T-cell (primary cell): ENCODE measurements around the gene ASPN. TPM values are rescaled to one million over a fixed set of nuclear protein-coding genes. Genes with fewer than 3 reads are reported as not detected.

Experiments used
- ATAC-seq, 4 experiments: fragments of 200-7000 bp in 3 of 4; fragments of 150-1000 bp in 1 of 4; cut with Tn5 transposase; replicated peaks in 1 of 4; 1 replicate in 3 of 4; 2 replicates in 1 of 4; pipeline ENCODE4 v1.10.0; 2021; ENCODE audit warnings: moderate library complexity in 3 of 4, mild to moderate bottlenecking in 2 of 4, moderate number of reproducible peaks in 1 of 4
- CTCF ChIA-PET, 2 donors: fragments of 300-600 bp; sonication (Branson Sonifier 250); formaldehyde crosslinking; loops; one replicate each; lab custom pipeline; 2022; ENCODE audit warnings: antibody characterized with exemption in 2 of 2; lab: Charles Lee
- POLR2A ChIA-PET, 2 donors: fragments of 300-600 bp; sonication (Branson Sonifier 250); formaldehyde crosslinking; loops; one replicate each; lab custom pipeline; 2022; ENCODE audit warnings: antibody characterized with exemption in 2 of 2; lab: Charles Lee
- DNase-seq, 35 experiments: peaks; one replicate each; pipeline versions ENCODE4 v3.0.0 to v3.0.0-alpha.2; 2013 to 2023
- H3K27ac ChIP-seq: one replicate; pipeline ENCODE4 v1.5.1; 2013; ENCODE audit warnings: low read length
- H3K27me3 ChIP-seq, 2 experiments: replicated peaks in 1 of 2; 1 replicate in 1 of 2; 2 replicates in 1 of 2; pipeline versions ENCODE4 v1.6.1 to v1.7.0; 2013; ENCODE audit warnings: low read length in 1 of 2, mixed read lengths in 1 of 2; ENCODE audit not compliant: control insufficient read depth in 2 of 2, insufficient read depth in 2 of 2; ENCODE audit errors: extremely low read depth in 1 of 2
- H3K36me3 ChIP-seq, 2 donors: 1 replicate in 1 of 2; 2 replicates in 1 of 2; pipeline versions ENCODE4 v1.6.1 to v1.7.0; 2013; ENCODE audit warnings: low read length in 1 of 2; ENCODE audit not compliant: control insufficient read depth in 2 of 2, insufficient read depth in 1 of 2; ENCODE audit errors: extremely low read depth in 1 of 2
- H3K4me1 ChIP-seq, 2 experiments: 1 replicate in 1 of 2; 2 replicates in 1 of 2; pipeline versions ENCODE4 v1.6.1 to v1.7.0; 2013; ENCODE audit warnings: low read length in 2 of 2, mixed read lengths in 1 of 2; ENCODE audit not compliant: insufficient read depth in 2 of 2, control insufficient read depth in 1 of 2; ENCODE audit errors: extremely low read depth in 1 of 2
- H3K4me3 ChIP-seq, 2 donors: 1 replicate in 1 of 2; 2 replicates in 1 of 2; pipeline versions ENCODE4 v1.5.1 to v1.7.0; 2013; ENCODE audit warnings: mild to moderate bottlenecking in 2 of 2, low read length in 1 of 2, moderate library complexity in 1 of 2; ENCODE audit not compliant: control insufficient read depth in 1 of 2; ENCODE audit errors: extremely low read depth in 1 of 2
- H3K9me3 ChIP-seq: 2 replicates; pipeline ENCODE4 v1.7.0; 2013
- H3K27ac Mint-ChIP-seq, 2 donors: one replicate each; pipeline ENCODE4 v1.8.0; 2020 to 2021; ENCODE audit warnings: mild to moderate bottlenecking in 2 of 2, mixed read lengths in 2 of 2
- H3K27me3 Mint-ChIP-seq, 2 donors: one replicate each; pipeline ENCODE4 v1.8.0; 2021 to 2022; ENCODE audit warnings: mixed read lengths in 2 of 2
- H3K36me3 Mint-ChIP-seq: one replicate; pipeline ENCODE4 v1.8.0; 2021; ENCODE audit warnings: mixed read lengths
- H3K4me1 Mint-ChIP-seq, 3 donors: one replicate each; pipeline ENCODE4 v1.8.0; 2020 to 2022; ENCODE audit warnings: mixed read lengths in 3 of 3, mild to moderate bottlenecking in 1 of 3
- H3K4me3 Mint-ChIP-seq, 3 donors: one replicate each; pipeline ENCODE4 v1.8.0; 2020 to 2022; ENCODE audit warnings: mild to moderate bottlenecking in 3 of 3, mixed read lengths in 3 of 3, moderate library complexity in 3 of 3
- H3K9me3 Mint-ChIP-seq, 3 donors: one replicate each; pipeline ENCODE4 v1.8.0; 2020 to 2022; ENCODE audit warnings: mixed read lengths in 3 of 3
- WGBS: methylation state at CpG from one replicate; pipeline ENCODE4 v1.1.5; 2013; ENCODE audit warnings: missing lambda C conversion rate; ENCODE audit not compliant: insufficient coverage; 5-methylcytosine and 5-hydroxymethylcytosine counted together
- total RNA-seq, 35 experiments: library from RNA in 6 of 35; stranded (reverse) in 6 of 35; fragments of 120-200 nt in 1 of 35; gene quantifications; one replicate each; pipeline versions ENCODE4 v1.2.1 to v1.2.4 and lab custom pipeline; 2013 to 2026

ASPN gene
- total RNA-seq, 5 donors from 2014 or later (not counting 1 experiment from before 2014, with no cell fraction given) = not detected

DNA sequence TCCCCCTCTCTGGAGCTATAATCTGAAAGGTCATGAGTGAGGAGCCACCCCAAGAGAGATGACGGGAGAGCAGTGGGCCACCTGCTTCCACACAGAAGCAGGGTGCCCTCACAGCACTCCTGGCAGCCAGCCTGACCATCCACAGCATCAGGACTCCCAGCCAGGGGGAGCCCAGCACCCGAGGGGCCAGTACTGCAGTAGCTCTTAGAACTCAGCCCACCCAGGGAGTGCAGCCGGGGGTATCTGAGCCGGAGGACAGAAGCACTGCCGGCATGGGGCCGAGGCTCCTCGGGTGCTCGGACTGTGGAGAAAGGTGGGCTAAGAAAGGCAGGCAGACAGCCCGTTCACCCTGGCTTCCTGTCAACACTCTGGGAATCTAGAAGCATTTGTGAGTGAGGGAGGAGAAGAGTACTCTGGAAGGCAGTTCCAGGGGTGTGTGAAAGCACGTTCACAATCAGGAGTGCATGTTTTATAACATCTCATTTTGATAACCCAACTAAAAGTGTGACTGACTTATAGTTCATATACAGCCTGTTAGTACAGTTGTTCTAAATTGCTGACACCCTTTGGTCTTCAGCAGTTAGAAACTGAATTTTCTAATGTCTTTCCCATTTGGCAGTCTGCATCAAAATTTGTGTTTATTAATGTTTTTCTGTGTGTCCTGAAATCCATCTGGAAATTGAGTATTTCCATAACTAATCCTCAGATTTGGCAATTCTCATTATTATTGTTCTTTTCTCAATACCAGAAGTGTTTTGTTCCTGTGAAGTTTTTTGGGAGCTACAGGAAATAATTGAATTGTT is 25.9 kb upstream of the ASPN start:
- Mint-ChIP-seq H3K27me3 (no peaks in the 10 kb centered on the region), H3K36me3 (no peaks in the 10 kb centered on the region), H3K4me3 (no peak overlapping the region), H3K9me3 (no peaks in the 10 kb centered on the region), H3K27ac (no peak overlapping the region), H3K4me1 (no peaks in the 10 kb centered on the region)
- 100% methylated on average over 6 of the region's 10 CpGs for WGBS
- H3K27me3 ChIP-seq = no peaks in the 10 kb centered on the region
- ChIA-PET CTCF (no interaction called here), POLR2A (no interaction called here)
- H3K4me3 ChIP-seq = no peak overlapping the region
- no peak overlapping the region for H3K27ac ChIP-seq
- H3K36me3 ChIP-seq = no peaks in the 10 kb centered on the region
- H3K9me3 ChIP-seq = no peaks in the 10 kb centered on the region
- no peak for ATAC-seq
- H3K4me1 ChIP-seq = no peaks in the 10 kb centered on the region
- DNase-seq = no peak

DNA sequence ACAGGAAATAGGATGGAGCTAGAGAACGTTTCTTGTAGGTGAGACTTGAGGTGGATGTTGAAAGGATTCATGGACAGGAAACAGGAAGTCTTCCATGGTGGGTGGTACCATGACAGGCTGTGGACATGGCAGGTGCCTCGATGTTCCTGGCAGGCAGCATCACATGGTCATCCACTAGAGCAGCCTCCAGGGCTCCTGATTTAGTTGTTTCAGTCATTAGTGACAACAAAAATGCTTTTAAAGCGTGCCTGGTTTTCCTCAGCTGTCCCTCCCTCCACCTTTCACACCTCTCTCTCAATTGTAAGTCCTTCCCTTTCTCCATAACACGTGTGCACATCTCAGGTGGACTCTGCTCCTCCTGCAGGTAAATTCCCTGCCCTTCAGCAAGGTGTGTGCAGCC is 25.2 kb upstream of the ASPN start:
- Histone ChIP-seq H3K27ac (no peak overlapping the region), H3K36me3 (no peaks in the 10 kb centered on the region), H3K4me3 (no peak overlapping the region), H3K9me3 (no peaks in the 10 kb centered on the region), H3K27me3 (no peaks in the 10 kb centered on the region), H3K4me1 (no peaks in the 10 kb centered on the region)
- Mint-ChIP-seq H3K9me3 (no peaks in the 10 kb centered on the region), H3K36me3 (no peaks in the 10 kb centered on the region), H3K4me1 (no peaks in the 10 kb centered on the region), H3K27ac (no peak overlapping the region), H3K4me3 (no peak overlapping the region), H3K27me3 (no peaks in the 10 kb centered on the region)
- WGBS = 54% methylated on average over 4 of the region's 4 CpGs
- ChIA-PET CTCF (no interaction called here), POLR2A (no interaction called here)
- DNase-seq (no peak), ATAC-seq (no peak)

- H3K27ac Mint-ChIP-seq = no peak overlapping the region
- no peaks in the 10 kb centered on the region for H3K36me3 ChIP-seq
- no peaks in the 10 kb centered on the region for H3K27me3 ChIP-seq
- no peaks in the 10 kb centered on the region for H3K4me1 ChIP-seq
- H3K9me3 ChIP-seq = no peaks in the 10 kb centered on the region
- no peaks in the 10 kb centered on the region for H3K27me3 Mint-ChIP-seq
- CTCF ChIA-PET = no interaction called here
- no peak overlapping the region for H3K4me3 Mint-ChIP-seq
- POLR2A ChIA-PET = no interaction called here
- no peaks in the 10 kb centered on the region for H3K9me3 Mint-ChIP-seq
- DNase-seq (no peak), ATAC-seq (no peak)
- H3K4me3 ChIP-seq = no peak overlapping the region
- H3K27ac ChIP-seq = no peak overlapping the region
- H3K36me3 Mint-ChIP-seq = no peaks in the 10 kb centered on the region
- no peaks in the 10 kb centered on the region for H3K4me1 Mint-ChIP-seq
- WGBS = no CpG with 5 or more reads among the region's 2 CpGs
These were observed 24.7 kb upstream of the ASPN start for GRCh38 chr9:92507005-92507404.

DNA sequence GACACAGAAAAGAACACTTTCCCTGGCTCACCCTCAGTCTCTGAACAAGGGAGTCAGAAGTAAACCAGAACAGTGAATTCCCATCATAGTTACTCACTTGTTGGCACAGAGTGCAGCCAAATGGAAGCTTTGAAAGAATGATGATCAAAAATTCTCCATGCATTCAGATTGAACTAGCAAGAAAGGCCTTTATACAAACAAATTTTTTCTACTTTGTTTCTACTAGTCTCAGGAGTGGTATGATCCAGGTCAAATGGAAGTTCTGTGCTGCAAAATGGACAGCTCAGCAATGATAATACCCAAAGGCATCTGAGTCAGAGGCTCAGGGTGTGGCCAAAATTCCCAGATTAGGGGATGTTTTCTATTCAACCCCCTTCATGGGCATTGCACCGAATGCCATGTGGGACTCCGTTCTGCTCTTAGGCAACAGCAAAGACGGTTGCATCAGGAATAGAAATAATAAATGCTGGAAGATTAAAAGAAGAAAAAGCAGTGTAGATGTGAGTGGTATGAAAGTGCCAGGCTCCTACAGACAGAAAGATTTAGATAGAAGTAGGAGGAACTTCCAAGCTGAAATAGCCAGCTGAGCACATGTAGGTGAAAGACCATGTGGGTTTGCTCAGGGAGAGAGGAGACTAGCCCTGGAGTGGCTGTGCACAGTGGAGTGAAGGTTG is 24.0 kb upstream of the ASPN start:
- 100% methylated on average over 2 of the region's 3 CpGs for WGBS
- Histone ChIP-seq H3K4me1 (no peaks in the 10 kb centered on the region), H3K36me3 (no peaks in the 10 kb centered on the region), H3K27me3 (no peaks in the 10 kb centered on the region), H3K9me3 (no peaks in the 10 kb centered on the region), H3K27ac (no peak overlapping the region), H3K4me3 (no peak overlapping the region)
- Mint-ChIP-seq H3K9me3 (no peaks in the 10 kb centered on the region), H3K27me3 (no peaks in the 10 kb centered on the region), H3K4me1 (no peaks in the 10 kb centered on the region), H3K36me3 (no peaks in the 10 kb centered on the region), H3K4me3 (no peak overlapping the region), H3K27ac (no peak overlapping the region)
- no peak for ATAC-seq
- no peak for DNase-seq
- POLR2A ChIA-PET = no interaction called here
- CTCF ChIA-PET = no interaction called here

DNA sequence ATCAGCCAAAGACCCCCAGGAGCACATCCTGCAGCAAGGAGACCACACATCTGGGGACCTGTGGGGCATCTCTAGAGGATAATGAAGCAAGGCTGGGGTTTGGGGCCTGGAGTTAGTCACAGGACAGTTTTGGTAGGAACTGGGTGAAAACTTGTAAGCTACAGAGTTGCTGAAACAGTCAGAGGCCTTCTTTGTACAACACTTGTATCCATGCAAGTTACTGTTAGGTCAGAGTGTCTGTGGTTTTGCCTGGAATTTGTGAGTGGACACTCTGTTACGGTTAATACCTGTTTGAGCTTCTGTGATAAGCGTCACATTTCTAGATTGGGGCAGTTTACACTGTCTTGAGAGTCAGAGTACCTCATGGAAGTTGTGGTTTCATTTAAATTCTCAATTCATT is 22.6 kb upstream of the ASPN start:
- H3K27ac Mint-ChIP-seq = no peak overlapping the region
- POLR2A ChIA-PET = interaction anchor here in 1 of 2 donors (0.6 kb wide), 1 partner anchor 1404 kb away, joined by 3 read pairs; no protein-coding TSS in a partner anchor
- no peak overlapping the region for H3K4me3 Mint-ChIP-seq
- ATAC-seq = no peak
- Histone ChIP-seq H3K36me3 (no peaks in the 10 kb centered on the region), H3K27ac (no peak overlapping the region), H3K27me3 (no peaks in the 10 kb centered on the region), H3K4me1 (no peaks in the 10 kb centered on the region), H3K9me3 (no peaks in the 10 kb centered on the region), H3K4me3 (no peak overlapping the region)
- CTCF ChIA-PET = no interaction called here
- H3K4me1 Mint-ChIP-seq = no peaks in the 10 kb centered on the region
- H3K27me3 Mint-ChIP-seq = no peaks in the 10 kb centered on the region
- no peak for DNase-seq
- H3K9me3 Mint-ChIP-seq = no peaks in the 10 kb centered on the region
- WGBS = 100% methylated on average over 2 of the region's 2 CpGs
- no peaks in the 10 kb centered on the region for H3K36me3 Mint-ChIP-seq

DNA sequence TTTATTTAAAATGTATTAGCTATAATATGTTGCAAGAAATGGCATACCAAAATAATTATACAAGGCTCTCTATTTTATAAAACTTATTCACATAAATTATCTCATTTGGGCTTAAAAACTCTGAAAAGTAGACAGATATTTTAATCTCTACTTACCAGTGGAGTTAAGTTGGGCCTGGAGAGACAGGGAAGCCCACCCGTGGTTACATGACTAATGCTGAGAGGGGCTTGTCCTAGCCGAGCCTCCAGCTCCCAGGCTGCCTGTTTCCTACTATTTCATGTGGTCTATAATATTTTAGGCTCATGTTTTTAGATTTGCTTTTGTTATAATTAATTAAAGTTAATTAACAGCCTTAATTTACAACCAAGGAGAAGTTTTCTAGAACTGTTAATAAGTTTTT is 20.9 kb upstream of the ASPN start:
- Mint-ChIP-seq H3K4me3 (no peak overlapping the region), H3K9me3 (no peaks in the 10 kb centered on the region), H3K36me3 (no peaks in the 10 kb centered on the region), H3K27ac (no peak overlapping the region), H3K4me1 (no peaks in the 10 kb centered on the region), H3K27me3 (no peaks in the 10 kb centered on the region)
- POLR2A ChIA-PET = no interaction called here
- H3K27me3 ChIP-seq = no peaks in the 10 kb centered on the region
- no peaks in the 10 kb centered on the region for H3K4me1 ChIP-seq
- CTCF ChIA-PET = interaction anchor here in 1 of 2 donors (0.6 kb wide), 1 partner anchor 11 kb away, joined by 5 read pairs; no protein-coding TSS in a partner anchor
- ATAC-seq (no peak), DNase-seq (no peak)
- H3K27ac ChIP-seq = no peak overlapping the region
- no peaks in the 10 kb centered on the region for H3K9me3 ChIP-seq
- H3K36me3 ChIP-seq = no peaks in the 10 kb centered on the region
- WGBS = no CpG with 5 or more reads among the region's 2 CpGs
- no peak overlapping the region for H3K4me3 ChIP-seq
